Mesenchymal stem cell (in vitro differentiated cells and primary cell): ENCODE measurements around the gene CARD19.
A peak's percentile ranks its signal among the peaks of the same experiment; 100 is the strongest.

Experiments used
- DNase-seq: peaks from one replicate; pipeline ENCODE4 v3.0.0-alpha.2; 2013
- H2AFZ ChIP-seq: one replicate; pipeline ENCODE4 v1.6.1; 2013; ENCODE audit warnings: low read depth, mild to moderate bottlenecking, control low read depth, inconsistent platforms, low read length, moderate library complexity
- H2AK5ac ChIP-seq: 2 replicates; pipeline ENCODE4 v1.6.1; 2013; ENCODE audit warnings: low read length, moderate library complexity, mild to moderate bottlenecking, inconsistent platforms; ENCODE audit not compliant: severe bottlenecking
- H2BK120ac ChIP-seq: one replicate; pipeline ENCODE4 v1.6.1; 2013; ENCODE audit warnings: low read depth, mild to moderate bottlenecking, inconsistent platforms, low read length, moderate library complexity
- H2BK12ac ChIP-seq, 2 experiments: one replicate each; pipeline ENCODE4 v1.6.1; 2013; ENCODE audit warnings: inconsistent platforms in 2 of 2, low read length in 2 of 2, mild to moderate bottlenecking in 2 of 2, moderate library complexity in 2 of 2, control low read depth in 1 of 2
- H2BK15ac ChIP-seq: one replicate; pipeline ENCODE4 v1.6.1; 2013; ENCODE audit warnings: mild to moderate bottlenecking, low read depth, inconsistent platforms; ENCODE audit not compliant: poor library complexity, severe bottlenecking
- H2BK5ac ChIP-seq: 2 replicates; pipeline ENCODE4 v1.6.1; 2013; ENCODE audit warnings: low read depth, mild to moderate bottlenecking, low read length, control low read depth, inconsistent platforms; ENCODE audit not compliant: poor library complexity, severe bottlenecking
- H3K14ac ChIP-seq, 2 experiments: one replicate each; pipeline ENCODE4 v1.6.1; 2013; ENCODE audit warnings: inconsistent platforms in 2 of 2, low read length in 2 of 2, control low read depth in 1 of 2, mild to moderate bottlenecking in 1 of 2, moderate library complexity in 1 of 2
- H3K18ac ChIP-seq, 2 experiments: one replicate each; pipeline ENCODE4 v1.6.1; 2013; ENCODE audit warnings: inconsistent platforms in 2 of 2, low read length in 2 of 2, control low read depth in 1 of 2, low read depth in 1 of 2, mild to moderate bottlenecking in 1 of 2
- H3K23ac ChIP-seq, 2 experiments: one replicate each; pipeline ENCODE4 v1.6.1; 2013; ENCODE audit warnings: inconsistent platforms in 2 of 2, low read length in 2 of 2, mild to moderate bottlenecking in 2 of 2, moderate library complexity in 2 of 2, control low read depth in 1 of 2
- H3K27ac ChIP-seq: 2 replicates; pipeline ENCODE4 v1.5.1; 2013; ENCODE audit warnings: mild to moderate bottlenecking, moderate library complexity, low read length, control low read depth, inconsistent platforms; ENCODE audit not compliant: poor library complexity, severe bottlenecking
- H3K27me3 ChIP-seq, 2 experiments: 2 replicates each; pipeline versions ENCODE4 v1.6.1 to v1.7.0; 2013; ENCODE audit warnings: low read length in 2 of 2, mild to moderate bottlenecking in 2 of 2, moderate library complexity in 2 of 2, control low read depth in 1 of 2, inconsistent platforms in 1 of 2; ENCODE audit not compliant: control insufficient read depth in 1 of 2, insufficient read depth in 1 of 2
- H3K36me3 ChIP-seq, 2 experiments: 2 replicates each; pipeline versions ENCODE4 v1.6.1 to v1.7.0; 2013; ENCODE audit warnings: low read length in 2 of 2, control low read depth in 1 of 2, inconsistent platforms in 1 of 2, low read depth in 1 of 2, mild to moderate bottlenecking in 1 of 2; ENCODE audit not compliant: insufficient read depth in 2 of 2, control insufficient read depth in 1 of 2
- H3K4ac ChIP-seq, 2 experiments: one replicate each; pipeline ENCODE4 v1.6.1; 2013; ENCODE audit warnings: inconsistent platforms in 2 of 2, low read length in 2 of 2, mild to moderate bottlenecking in 2 of 2, moderate library complexity in 2 of 2, control low read depth in 1 of 2, low read depth in 1 of 2
- H3K4me1 ChIP-seq: 2 replicates; pipeline ENCODE4 v1.6.1; 2013; ENCODE audit warnings: low read depth, low read length, control low read depth; ENCODE audit not compliant: control insufficient read depth, insufficient read depth
- H3K4me2 ChIP-seq: 2 replicates; pipeline ENCODE4 v1.6.1; 2013; ENCODE audit warnings: low read length, mild to moderate bottlenecking, inconsistent platforms; ENCODE audit not compliant: poor library complexity, severe bottlenecking
- H3K4me3 ChIP-seq, 2 experiments: 2 replicates each; pipeline versions ENCODE4 v1.5.1 to v1.7.0; 2013; ENCODE audit warnings: low read length in 2 of 2, mild to moderate bottlenecking in 2 of 2, control low read depth in 1 of 2, low read depth in 1 of 2; ENCODE audit not compliant: insufficient read depth in 1 of 2
- H3K79me1 ChIP-seq: replicated peaks from 2 replicates; pipeline ENCODE4 v1.6.1; 2013; ENCODE audit warnings: mild to moderate bottlenecking, control low read depth, low read length, inconsistent platforms; ENCODE audit not compliant: poor library complexity, severe bottlenecking
- H3K9ac ChIP-seq: 2 replicates; pipeline ENCODE4 v1.7.0; 2013; ENCODE audit warnings: mild to moderate bottlenecking, low read length, moderate library complexity
- H3K9me3 ChIP-seq: 2 replicates; pipeline ENCODE4 v1.7.0; 2013; ENCODE audit warnings: mild to moderate bottlenecking, low read length; ENCODE audit not compliant: control insufficient read depth
- H4K8ac ChIP-seq: one replicate; pipeline ENCODE4 v1.6.1; 2013; ENCODE audit warnings: inconsistent platforms, mild to moderate bottlenecking, low read length, moderate library complexity
- H4K91ac ChIP-seq: one replicate; pipeline ENCODE4 v1.6.1; 2013; ENCODE audit warnings: mild to moderate bottlenecking, low read length, inconsistent platforms
- WGBS: methylation state at CpG from one replicate; pipeline ENCODE4 v1.1.7; 2013; ENCODE audit warnings: mixed read lengths; 5-methylcytosine and 5-hydroxymethylcytosine counted together

CARD19 gene

DNA sequence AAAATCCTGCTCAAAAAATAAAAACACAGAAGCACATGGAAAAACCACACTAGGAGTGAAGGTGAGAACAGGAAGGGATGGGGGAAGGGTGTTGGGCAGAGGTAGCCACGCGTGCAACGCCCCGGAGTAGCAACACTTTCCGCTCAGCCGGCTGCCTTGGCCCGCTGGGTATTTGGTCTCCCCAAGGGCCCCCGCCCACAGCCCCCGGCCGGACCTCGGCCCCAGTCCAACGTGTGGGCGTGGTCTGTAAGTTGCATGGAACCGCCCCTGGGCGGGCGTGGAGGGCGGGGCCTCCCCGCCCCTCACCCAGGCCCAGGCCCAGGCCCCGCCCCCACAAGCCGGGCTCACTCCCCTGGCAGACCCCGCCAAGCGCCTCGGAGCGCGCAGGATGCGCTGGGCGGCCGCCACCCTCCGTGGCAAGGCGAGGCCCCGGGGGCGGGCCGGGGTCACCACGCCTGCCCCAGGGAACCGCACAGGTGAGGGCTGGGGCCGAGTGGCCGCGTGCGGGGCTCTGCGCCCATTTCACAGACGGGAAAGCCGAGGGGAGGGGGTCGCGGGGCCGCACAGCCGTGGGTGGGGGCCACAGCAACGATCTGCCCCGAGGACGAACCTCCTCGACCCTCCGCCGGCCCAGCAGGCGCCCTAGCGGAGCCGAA lies 37.5 kb upstream of the CARD19 start, which contains the start of gene SUSD3:
SUSD3 (plus strand) TSS at position 347 of the 656 bp plus-strand sequence; CDS start at position 389, 42 bp downstream.
- H3K79me1 ChIP-seq, result no peaks in the 10 kb centered on the region
- no peak within 1 kb of the TSS for H3K9ac ChIP-seq
- H4K8ac ChIP-seq, result no peak within 1 kb of the TSS
- WGBS, result 4% methylated on average over 46 of the region's 55 CpGs
- no peak within 1 kb of the TSS for H2BK120ac ChIP-seq
- no peak within 1 kb of the TSS for H3K14ac ChIP-seq
- peak within 1 kb of the TSS; percentile 26 for H2BK15ac ChIP-seq
- no peak within 1 kb of the TSS for H3K18ac ChIP-seq
- peaks cover 0 to 52% of the 10 kb centered on the region in 2 experiments for H3K27me3 ChIP-seq
- H3K4me2 ChIP-seq, result peak within 1 kb of the TSS; percentile 59
- peak; percentile 9 for DNase-seq
- no peaks in the 10 kb centered on the region for H3K9me3 ChIP-seq
- H2BK5ac ChIP-seq, result no peak within 1 kb of the TSS
- H3K4ac ChIP-seq, result no peak within 1 kb of the TSS
- H2BK12ac ChIP-seq, result no peak within 1 kb of the TSS
- H3K36me3 ChIP-seq, result peaks cover 0 to 3% of the 10 kb centered on the region in 2 experiments
- no peak within 1 kb of the TSS for H2AK5ac ChIP-seq
- no peak within 1 kb of the TSS for H3K27ac ChIP-seq
- H3K4me1 ChIP-seq, result peaks cover 14% of the 10 kb centered on the region
- no peak within 1 kb of the TSS for H2AFZ ChIP-seq
- no peak within 1 kb of the TSS for H4K91ac ChIP-seq
- H3K4me3 ChIP-seq, result peak within 1 kb of the TSS; percentile 19 to 55
- H3K23ac ChIP-seq, result no peak within 1 kb of the TSS

DNA sequence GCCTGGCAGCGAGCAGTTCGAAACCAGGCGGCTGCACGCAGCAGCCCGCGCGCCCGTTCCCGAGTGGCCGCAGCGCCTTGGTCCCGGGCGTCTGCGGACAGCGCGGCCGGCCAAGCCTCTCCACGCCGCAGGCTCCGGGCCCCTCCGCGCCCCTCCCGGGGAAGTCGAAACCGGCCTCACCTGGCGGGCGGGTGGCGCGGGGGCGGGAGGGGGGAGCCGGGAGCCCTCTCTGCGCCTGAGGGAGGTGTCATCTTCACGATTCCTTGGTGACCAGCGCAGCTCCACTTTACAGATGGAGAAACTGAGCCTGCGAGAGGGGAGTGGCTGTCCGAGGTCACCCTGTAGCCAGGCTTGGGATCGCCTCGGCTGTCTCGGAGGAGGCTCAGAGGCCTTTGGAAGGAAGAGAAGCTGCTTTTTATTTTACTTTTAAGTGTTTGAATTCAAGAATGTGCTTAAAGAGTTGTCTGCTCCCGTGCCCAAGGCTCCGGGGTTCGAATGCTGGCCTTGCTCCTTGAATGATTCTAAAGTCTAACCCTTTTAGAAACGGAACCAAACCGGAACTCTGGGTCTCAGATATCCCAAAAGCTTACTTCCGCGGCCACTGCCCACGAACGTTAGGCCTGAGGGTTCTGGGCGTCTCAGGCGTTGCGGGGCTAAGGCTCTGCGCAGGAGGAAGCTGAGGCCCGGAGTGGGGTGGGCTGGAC lies 36.9 kb upstream of the CARD19 start:
- H3K14ac ChIP-seq, result no peak overlapping the region
- H4K8ac ChIP-seq, result no peak overlapping the region
- H3K18ac ChIP-seq, result no peak overlapping the region
- H3K4me3 ChIP-seq, result peak overlapping the region in 1 of 2 experiments; percentile 55
- H2BK15ac ChIP-seq, result no peak overlapping the region
- peaks cover 0 to 3% of the 10 kb centered on the region in 2 experiments for H3K36me3 ChIP-seq
- no peaks in the 10 kb centered on the region for H3K79me1 ChIP-seq
- H3K4me2 ChIP-seq, result peak overlapping the region; percentile 59
- no peak overlapping the region for H3K9ac ChIP-seq
- DNase-seq, result no peak
- no peak overlapping the region for H3K23ac ChIP-seq
- H3K27ac ChIP-seq, result no peak overlapping the region
- H3K4ac ChIP-seq, result no peak overlapping the region
- 35% methylated on average over 52 of the region's 53 CpGs for WGBS
- H3K27me3 ChIP-seq, result peaks cover 0 to 55% of the 10 kb centered on the region in 2 experiments
- H2BK120ac ChIP-seq, result no peak overlapping the region
- no peak overlapping the region for H2BK5ac ChIP-seq
- no peak overlapping the region for H2BK12ac ChIP-seq
- H2AFZ ChIP-seq, result no peak overlapping the region
- H3K4me1 ChIP-seq, result peaks cover 14% of the 10 kb centered on the region
- no peak overlapping the region for H4K91ac ChIP-seq
- H2AK5ac ChIP-seq, result no peak overlapping the region
- H3K9me3 ChIP-seq, result no peaks in the 10 kb centered on the region

DNA sequence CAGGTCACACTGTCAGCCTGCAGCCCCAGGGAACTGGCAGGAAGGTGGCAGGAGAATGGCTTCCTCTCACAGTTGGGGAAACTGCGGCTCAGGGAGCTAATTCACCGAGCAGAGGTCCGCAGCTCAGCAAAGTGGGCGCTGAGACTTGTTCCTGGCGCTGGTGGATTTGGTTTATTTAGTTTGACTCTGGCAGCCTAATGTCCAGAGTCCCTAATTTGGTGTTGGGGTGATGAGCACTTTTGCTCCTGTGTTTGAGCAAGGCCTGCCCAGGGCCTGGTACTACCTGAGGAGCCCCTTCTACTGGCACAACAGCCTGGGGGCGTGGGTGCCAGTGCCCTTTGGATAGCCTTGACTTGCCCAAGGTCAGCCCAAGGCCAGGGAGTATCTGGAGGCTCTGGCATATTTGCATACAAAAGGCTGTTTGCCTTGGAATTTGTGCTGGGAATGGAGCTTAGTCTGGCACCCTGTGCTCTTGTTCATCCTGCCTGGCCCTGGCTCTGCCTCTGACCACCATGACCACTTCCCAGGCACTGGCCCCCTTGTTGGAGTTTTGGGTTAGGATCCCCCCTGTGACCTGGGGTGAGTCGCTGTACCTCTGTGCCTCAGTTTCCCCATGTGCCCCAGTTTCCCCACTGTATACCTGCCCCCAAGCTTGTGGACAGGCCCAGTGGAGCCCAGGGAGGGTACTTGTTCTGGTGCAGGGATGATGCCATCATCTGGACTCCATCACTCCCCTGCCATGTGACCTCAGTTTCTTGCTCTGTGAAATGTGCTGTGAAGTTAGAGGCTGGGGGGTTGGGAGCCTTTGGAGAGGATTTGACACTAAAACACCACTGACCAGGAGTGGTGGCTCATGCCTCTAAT lies 36.1 kb upstream of the CARD19 start:
- H3K27me3 ChIP-seq, result peaks cover 0 to 55% of the 10 kb centered on the region in 2 experiments
- no peak overlapping the region for H2BK120ac ChIP-seq
- no peak for DNase-seq
- 95% methylated on average over 7 of the region's 7 CpGs for WGBS
- no peak overlapping the region for H3K18ac ChIP-seq
- H3K79me1 ChIP-seq, result no peaks in the 10 kb centered on the region
- no peak overlapping the region for H4K91ac ChIP-seq
- H3K4me3 ChIP-seq, result no peak overlapping the region
- H2BK15ac ChIP-seq, result no peak overlapping the region
- no peaks in the 10 kb centered on the region for H3K9me3 ChIP-seq
- no peak overlapping the region for H3K4ac ChIP-seq
- H3K9ac ChIP-seq, result no peak overlapping the region
- H2AK5ac ChIP-seq, result no peak overlapping the region
- peak overlapping the region; percentile 20 for H4K8ac ChIP-seq
- H3K14ac ChIP-seq, result no peak overlapping the region
- H3K27ac ChIP-seq, result no peak overlapping the region
- no peak overlapping the region for H3K4me2 ChIP-seq
- peaks cover 14% of the 10 kb centered on the region for H3K4me1 ChIP-seq
- H3K36me3 ChIP-seq, result peaks cover 0 to 3% of the 10 kb centered on the region in 2 experiments
- no peak overlapping the region for H2AFZ ChIP-seq
- H2BK5ac ChIP-seq, result no peak overlapping the region
- no peak overlapping the region for H3K23ac ChIP-seq
- no peak overlapping the region for H2BK12ac ChIP-seq
